HG02798 (cell line): ENCODE results near the gene RNF31.
"Not testable (repeated sequence)": the region's sequence is repeated elsewhere in the genome, so short reads cannot be mapped to it uniquely, and the experiment has no call there.

Experiments used
- ATAC-seq: cut with Tn5 transposase; IDR thresholded peaks from one replicate; pipeline ENCODE4 v1.9.1; 2021; ENCODE audit warnings: mild to moderate bottlenecking; ENCODE audit not compliant: unreplicated experiment, poor library complexity

RNF31 gene

GRCh38 chr14:24195186-24196070 lies 48.1 kb downstream of the RNF31 start, which contains the start of gene TM9SF1:
Gene TM9SF1, minus strand, starts transcription at chr14:24195441. Its CDS starts 422 bp downstream, at chr14:24195019.
- ATAC-seq, result peak; percentile 85

- peak; percentile 24 for ATAC-seq
Observed at GRCh38 chr14:24196071-24197055, 49.1 kb downstream of the RNF31 start.

GRCh38 chr14:24197056-24197450 lies 49.8 kb downstream of the RNF31 start:
- no peak for ATAC-seq

GRCh38 chr14:24198814-24199524 lies 51.7 kb downstream of the RNF31 start:
- no peak for ATAC-seq

GRCh38 chr14:24202538-24202937 lies 55.2 kb downstream of the RNF31 start:
- ATAC-seq, result not testable (repeated sequence)

- not testable (repeated sequence) for ATAC-seq
Observed at GRCh38 chr14:24203249-24203886, 56.1 kb downstream of the RNF31 start.

GRCh38 chr14:24204163-24205146 lies 57.2 kb downstream of the RNF31 start:
- ATAC-seq, result no peak

- no peak for ATAC-seq
Observed at GRCh38 chr14:24206260-24207103, 59.2 kb downstream of the RNF31 start.

GRCh38 chr14:24207104-24207551 lies 59.8 kb downstream of the RNF31 start:
- no peak for ATAC-seq

- no peak for ATAC-seq
Observed at GRCh38 chr14:24207625-24208024, 60.3 kb downstream of the RNF31 start.
